GM21825 (cell line): ENCODE measurements around the gene DCHS1.

Experiments used
- ATAC-seq: cut with Tn5 transposase; IDR thresholded peaks from one replicate; pipeline ENCODE4 v1.9.1; 2021; ENCODE audit warnings: mild to moderate bottlenecking, moderate library complexity; ENCODE audit not compliant: unreplicated experiment

The DCHS1 gene

GRCh38 chr11:6628526-6628925, 27.1 kb downstream of the DCHS1 start:
- no peak for ATAC-seq

- ATAC-seq, result peak; percentile 71
Measured at GRCh38 chr11:6627762-6628241, 27.8 kb downstream of the DCHS1 start.

- ATAC-seq, result no peak
Measured at GRCh38 chr11:6626971-6627761, 28.4 kb downstream of the DCHS1 start.

- no peak for ATAC-seq
Measured at GRCh38 chr11:6625832-6626420, 29.7 kb downstream of the DCHS1 start.

- ATAC-seq, result no peak
Measured at GRCh38 chr11:6625156-6625831, 30.3 kb downstream of the DCHS1 start.

GRCh38 chr11:6623391-6624363, 31.9 kb downstream of the DCHS1 start:
- no peak for ATAC-seq

- ATAC-seq, result no peak
Measured at GRCh38 chr11:6622261-6623171, 33.1 kb downstream of the DCHS1 start.

GRCh38 chr11:6621711-6622211, 33.8 kb downstream of the DCHS1 start:
- no peak for ATAC-seq

- no peak for ATAC-seq
Measured at GRCh38 chr11:6620636-6621035, 35.0 kb downstream of the DCHS1 start.

GRCh38 chr11:6619004-6619745, 36.4 kb downstream of the DCHS1 start, which contains the start of gene TPP1:
Gene TPP1, minus strand, starts transcription at chr11:6619422. Its CDS starts 22 bp downstream, at chr11:6619400.
- peak; percentile 98 for ATAC-seq

GRCh38 chr11:6618117-6619003, 37.2 kb downstream of the DCHS1 start:
- ATAC-seq, result peak; percentile 4

GRCh38 chr11:6617315-6617781, 38.3 kb downstream of the DCHS1 start:
- ATAC-seq, result no peak

GRCh38 chr11:6616596-6617250, 38.9 kb downstream of the DCHS1 start:
- no peak for ATAC-seq

GRCh38 chr11:6615882-6616585, 39.6 kb downstream of the DCHS1 start:
- no peak for ATAC-seq

- no peak for ATAC-seq
Measured at GRCh38 chr11:6615046-6615445, 40.6 kb downstream of the DCHS1 start.

- no peak for ATAC-seq
Measured at GRCh38 chr11:6614446-6614845, 41.2 kb downstream of the DCHS1 start.
